Calu3 (cell line): ENCODE data around the gene MINK1. TPM values are rescaled to one million over a fixed set of nuclear protein-coding genes. Genes with fewer than 3 reads are reported as not detected.

Experiments
- BruUV-seq: library from RNA; stranded (reverse); fragments of 400-500 nt; replicated peaks from 2 replicates; lab custom pipeline; 2021; lab: Mats Ljungman, UMichigan
- CTCF ChIA-PET: fragments of 300-600 bp; sonication (Branson Sonifier 250); formaldehyde crosslinking; loops from one replicate; lab custom pipeline; 2022; ENCODE audit warnings: antibody characterized with exemption; lab: Charles Lee
- DNase-seq: peaks from one replicate; pipeline ENCODE4 v3.0.0; 2022
- H3K27ac Mint-ChIP-seq: one replicate; pipeline ENCODE4 v1.8.0; 2022; ENCODE audit warnings: mixed read lengths; ENCODE audit not compliant: unreplicated experiment
- H3K27me3 Mint-ChIP-seq: one replicate; pipeline ENCODE4 v1.8.0; 2022; ENCODE audit warnings: mixed read lengths; ENCODE audit not compliant: unreplicated experiment
- H3K36me3 Mint-ChIP-seq: one replicate; pipeline ENCODE4 v1.8.0; 2022; ENCODE audit warnings: mild to moderate bottlenecking, moderate library complexity, mixed read lengths; ENCODE audit not compliant: insufficient read depth, unreplicated experiment
- H3K4me1 Mint-ChIP-seq: one replicate; pipeline ENCODE4 v1.8.0; 2022; ENCODE audit warnings: mild to moderate bottlenecking, low read depth, mixed read lengths; ENCODE audit not compliant: unreplicated experiment
- H3K4me3 Mint-ChIP-seq: one replicate; pipeline ENCODE4 v1.8.0; 2022; ENCODE audit warnings: mild to moderate bottlenecking, low read depth, moderate library complexity, mixed read lengths; ENCODE audit not compliant: unreplicated experiment
- H3K9me3 Mint-ChIP-seq: one replicate; pipeline ENCODE4 v1.8.0; 2022; ENCODE audit warnings: low read depth, mixed read lengths; ENCODE audit not compliant: unreplicated experiment
- intact Hi-C: fragments of 100-400 bp; cut with micrococcal nuclease; formaldehyde crosslinking; loops from one replicate; pipeline ENCODE4 v1.10.0; 2022; ENCODE audit not compliant: unreplicated experiment
- total RNA-seq: library from RNA; stranded (reverse); gene quantifications from 2 replicates; pipeline ENCODE4 v1.2.3, GENCODE V29; 2022
- TF ChIP-seq, protein P1 (sequence below): fragments of 200-600 bp; IDR thresholded peaks from one replicate; pipeline ENCODE4 v1.8.0; 2022; ENCODE audit warnings: antibody characterized with exemption; ENCODE audit not compliant: unreplicated experiment

Gene MINK1
- total RNA-seq, 1 experiment from 2014 or later: 86.8 TPM

GRCh38 chr17:4808378-4808767 lies 24.8 kb upstream of the MINK1 start:
- peaks cover 12% of the 10 kb centered on the region for H3K36me3 Mint-ChIP-seq
- H3K4me3 Mint-ChIP-seq: peak overlapping the region; percentile 3
- TF ChIP-seq, protein P1, sequence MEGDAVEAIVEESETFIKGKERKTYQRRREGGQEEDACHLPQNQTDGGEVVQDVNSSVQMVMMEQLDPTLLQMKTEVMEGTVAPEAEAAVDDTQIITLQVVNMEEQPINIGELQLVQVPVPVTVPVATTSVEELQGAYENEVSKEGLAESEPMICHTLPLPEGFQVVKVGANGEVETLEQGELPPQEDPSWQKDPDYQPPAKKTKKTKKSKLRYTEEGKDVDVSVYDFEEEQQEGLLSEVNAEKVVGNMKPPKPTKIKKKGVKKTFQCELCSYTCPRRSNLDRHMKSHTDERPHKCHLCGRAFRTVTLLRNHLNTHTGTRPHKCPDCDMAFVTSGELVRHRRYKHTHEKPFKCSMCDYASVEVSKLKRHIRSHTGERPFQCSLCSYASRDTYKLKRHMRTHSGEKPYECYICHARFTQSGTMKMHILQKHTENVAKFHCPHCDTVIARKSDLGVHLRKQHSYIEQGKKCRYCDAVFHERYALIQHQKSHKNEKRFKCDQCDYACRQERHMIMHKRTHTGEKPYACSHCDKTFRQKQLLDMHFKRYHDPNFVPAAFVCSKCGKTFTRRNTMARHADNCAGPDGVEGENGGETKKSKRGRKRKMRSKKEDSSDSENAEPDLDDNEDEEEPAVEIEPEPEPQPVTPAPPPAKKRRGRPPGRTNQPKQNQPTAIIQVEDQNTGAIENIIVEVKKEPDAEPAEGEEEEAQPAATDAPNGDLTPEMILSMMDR: no peak
- no peaks in the 10 kb centered on the region for H3K9me3 Mint-ChIP-seq
- H3K27ac Mint-ChIP-seq: no peak overlapping the region
- H3K27me3 Mint-ChIP-seq: no peaks in the 10 kb centered on the region
- no peak for DNase-seq
- peaks cover 12% of the 10 kb centered on the region for H3K4me1 Mint-ChIP-seq
- no TSS peak for BruUV-seq
- CTCF ChIA-PET: no interaction called here
- intact Hi-C loops: no loop called here

GRCh38 chr17:4810696-4811290 lies 22.3 kb upstream of the MINK1 start:
- H3K36me3 Mint-ChIP-seq: peaks cover 12% of the 10 kb centered on the region
- CTCF ChIA-PET: no interaction called here

DNA sequence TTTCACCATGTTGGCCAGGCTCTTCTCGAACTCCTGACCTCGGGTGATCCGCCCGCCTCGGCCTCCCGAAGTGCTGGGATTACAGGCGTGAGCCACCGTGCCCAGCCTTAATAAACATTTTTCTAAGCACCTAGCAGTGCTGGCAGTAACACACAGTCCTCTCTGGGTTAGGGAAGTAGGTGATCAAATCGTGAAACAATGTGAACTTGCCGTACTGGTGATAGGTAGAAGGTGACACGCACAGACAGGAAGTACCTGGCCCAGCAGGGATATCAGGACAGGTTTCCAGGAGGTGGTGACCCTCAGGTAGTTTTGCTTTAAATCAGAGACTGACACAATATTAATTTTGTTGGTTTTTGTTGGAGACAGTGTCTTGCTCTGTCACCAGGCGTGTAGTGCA lies 21.7 kb upstream of the MINK1 start:
- Mint-ChIP-seq H3K4me3 (no peak overlapping the region), H3K9me3 (no peaks in the 10 kb centered on the region), H3K36me3 (peaks cover 12% of the 10 kb centered on the region), H3K4me1 (peaks cover 12% of the 10 kb centered on the region), H3K27me3 (no peaks in the 10 kb centered on the region), H3K27ac (no peak overlapping the region)
- BruUV-seq: no TSS peak
- no peak for DNase-seq
- intact Hi-C loops: no loop called here
- TF ChIP-seq, protein P1: no peak
- CTCF ChIA-PET: no interaction called here

More at GRCh38 chr17:4810696-4811290, 22.3 kb upstream of the MINK1 start:
- BruUV-seq: no TSS peak
- H3K27ac Mint-ChIP-seq: peak overlapping the region; percentile 5
- no peaks in the 10 kb centered on the region for H3K27me3 Mint-ChIP-seq
- no peak overlapping the region for H3K4me3 Mint-ChIP-seq
- intact Hi-C loops: no loop called here
- TF ChIP-seq, protein P1: no peak
- no peak for DNase-seq
- H3K9me3 Mint-ChIP-seq: no peaks in the 10 kb centered on the region
- peaks cover 12% of the 10 kb centered on the region for H3K4me1 Mint-ChIP-seq

GRCh38 chr17:4812690-4813089 lies 20.4 kb upstream of the MINK1 start:
- peaks cover 12% of the 10 kb centered on the region for H3K4me1 Mint-ChIP-seq
- TF ChIP-seq, protein P1: no peak
- CTCF ChIA-PET: interaction anchor here (0.7 kb wide), 1 partner anchor 61 kb away, joined by 3 read pairs; no protein-coding TSS in a partner anchor
- intact Hi-C loops: no loop called here
- no peaks in the 10 kb centered on the region for H3K27me3 Mint-ChIP-seq
- no peak overlapping the region for H3K4me3 Mint-ChIP-seq
- no peak for DNase-seq
- no TSS peak for BruUV-seq
- no peak overlapping the region for H3K27ac Mint-ChIP-seq
- H3K36me3 Mint-ChIP-seq: peaks cover 17% of the 10 kb centered on the region
- H3K9me3 Mint-ChIP-seq: no peaks in the 10 kb centered on the region
